Stomach (tissue), 9 donors: ENCODE data around the gene IGSF11. TPM values are rescaled to one million over a fixed set of nuclear protein-coding genes. Genes with fewer than 3 reads are reported as not detected.
"Not testable (repeated sequence)": the region's sequence is repeated elsewhere in the genome, so short reads cannot be mapped to it uniquely, and the experiment has no call there.

Source experiments
- DNase-seq, 2 donors: peaks; one replicate each; pipeline versions ENCODE4 v3.0.0 to v3.0.0-alpha.2; 2013 to 2019
- H3K27ac ChIP-seq, 5 donors: fragments of 200-600 bp in 4 of 5; sonication (generic) in 4 of 5; one replicate each; pipeline ENCODE4 v1.5.1; 2013 to 2019; ENCODE audit warnings: mild to moderate bottlenecking in 1 of 5, moderate library complexity in 1 of 5
- H3K27me3 ChIP-seq, 3 donors: fragments of 200-600 bp; sonication (generic); one replicate each; pipeline ENCODE4 v1.5.1; 2017 to 2019; ENCODE audit warnings: mixed run types in 1 of 3
- H3K36me3 ChIP-seq, 4 donors: fragments of 200-600 bp; sonication (generic); 1 replicate in 3 of 4; 2 replicates in 1 of 4; pipeline ENCODE4 v1.5.1; 2016 to 2019
- H3K4me1 ChIP-seq, 4 donors: fragments of 200-600 bp; sonication (generic); one replicate each; pipeline ENCODE4 v1.5.1; 2016 to 2019
- H3K4me3 ChIP-seq, 4 donors: fragments of 200-600 bp; sonication (generic) in 3 of 4; one replicate each; pipeline ENCODE4 v1.5.1; 2016 to 2019; ENCODE audit warnings: mild to moderate bottlenecking in 1 of 4
- H3K9me3 ChIP-seq, 4 donors: fragments of 200-600 bp; sonication (generic); one replicate each; pipeline ENCODE4 v1.5.1; 2016 to 2019
- EP300 ChIP-seq: sonication (generic); formaldehyde crosslinking; IDR thresholded peaks from one replicate; pipeline ENCODE4 v1.6.1; 2017; ENCODE audit warnings: antibody characterized with exemption
- POLR2A ChIP-seq, 4 donors: fragments of 450-650 bp; IDR thresholded peaks; one replicate each; pipeline ENCODE4 v1.6.1; 2016; ENCODE audit warnings: antibody characterized with exemption in 4 of 4, control low read depth in 2 of 4, mild to moderate bottlenecking in 1 of 4, moderate library complexity in 1 of 4
- POLR2AphosphoS5 ChIP-seq, 3 donors: sonication (generic); formaldehyde crosslinking; IDR thresholded peaks; one replicate each; pipeline ENCODE4 v1.6.1; 2016; ENCODE audit warnings: antibody characterized with exemption in 3 of 3
- WGBS, 5 donors: extraction: QIAGEN DNeasy Blood & Tissue Kit in 3 of 5; methylation state at CpG; one replicate each; pipeline versions ENCODE4 v1.1.5 to v1.1.7; 2013 to 2018; 5-methylcytosine and 5-hydroxymethylcytosine counted together
- intact Hi-C: fragments of 100-400 bp; cut with DNase I; formaldehyde crosslinking; loops from one replicate; pipeline ENCODE4 v1.15.1; 2023; ENCODE audit warnings: low total_unique reads
- polyA plus RNA-seq, 3 donors: library from polyadenylated mRNA; stranded (reverse); fragments of 200-250 nt; gene quantifications; one replicate each; pipeline ENCODE4 v1.2.3, GENCODE V29; 2013
- total RNA-seq, 5 donors: library from RNA; depleted of rRNA; stranded (reverse); fragments of >200 nt; gene quantifications; one replicate each; pipeline versions ENCODE4 v1.1.0 to v1.2.3, GENCODE V29; 2014 to 2016
- TF ChIP-seq, protein P1 (sequence below), 7 experiments: fragments of 450-650 bp in 4 of 7; fragments of 200-600 bp in 3 of 7; sonication (generic) in 3 of 7; IDR thresholded peaks; one replicate each; pipeline ENCODE4 v1.5.1; 2016 to 2019; ENCODE audit warnings: antibody characterized with exemption in 7 of 7, control low read depth in 2 of 7, mild to moderate bottlenecking in 1 of 7
- donor health status: healthy with polysubstance abuse.
- donor health status: Bipolar disorder and iron deficiency.
- donor health status: healthy.

Gene IGSF11
- total and polyA plus RNA-seq, 8 donors: 0.55 to 77.7 (median 5.1) TPM; not detected in 4

DNA sequence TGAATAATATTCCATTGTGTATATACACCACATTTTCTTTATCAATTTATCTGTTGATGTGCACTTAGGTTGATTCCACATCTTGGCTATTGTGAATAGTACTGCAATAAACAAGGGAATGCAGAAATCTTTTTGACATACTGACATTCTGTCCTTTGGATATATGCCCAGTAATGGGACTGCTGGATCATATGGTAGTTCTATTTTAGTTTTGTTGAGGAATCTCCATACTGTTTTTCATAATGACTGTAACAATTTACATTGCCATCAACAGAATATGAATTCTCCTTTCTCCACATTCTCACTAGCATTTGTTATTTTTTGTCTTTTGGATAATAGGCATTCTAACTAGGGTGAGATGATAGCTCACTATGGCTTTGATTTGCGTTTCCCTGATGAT lies 174.7 kb downstream of the IGSF11 start:
- no peak for DNase-seq
- Histone ChIP-seq H3K4me1 (no peaks in the 10 kb centered on the region), H3K27ac (no peak overlapping the region), H3K27me3 (no peaks in the 10 kb centered on the region), H3K9me3 (peaks cover 0 to 18% (median 12%) of the 10 kb centered on the region in 4 donors), H3K36me3 (no peaks in the 10 kb centered on the region), H3K4me3 (no peak overlapping the region)
- TF ChIP-seq EP300 (no peak), POLR2A (IDR thresholded peaks at IDR 0.05) (no peak), POLR2AphosphoS5 (IDR thresholded peaks at IDR 0.05) (no peak)
- TF ChIP-seq, protein P1, sequence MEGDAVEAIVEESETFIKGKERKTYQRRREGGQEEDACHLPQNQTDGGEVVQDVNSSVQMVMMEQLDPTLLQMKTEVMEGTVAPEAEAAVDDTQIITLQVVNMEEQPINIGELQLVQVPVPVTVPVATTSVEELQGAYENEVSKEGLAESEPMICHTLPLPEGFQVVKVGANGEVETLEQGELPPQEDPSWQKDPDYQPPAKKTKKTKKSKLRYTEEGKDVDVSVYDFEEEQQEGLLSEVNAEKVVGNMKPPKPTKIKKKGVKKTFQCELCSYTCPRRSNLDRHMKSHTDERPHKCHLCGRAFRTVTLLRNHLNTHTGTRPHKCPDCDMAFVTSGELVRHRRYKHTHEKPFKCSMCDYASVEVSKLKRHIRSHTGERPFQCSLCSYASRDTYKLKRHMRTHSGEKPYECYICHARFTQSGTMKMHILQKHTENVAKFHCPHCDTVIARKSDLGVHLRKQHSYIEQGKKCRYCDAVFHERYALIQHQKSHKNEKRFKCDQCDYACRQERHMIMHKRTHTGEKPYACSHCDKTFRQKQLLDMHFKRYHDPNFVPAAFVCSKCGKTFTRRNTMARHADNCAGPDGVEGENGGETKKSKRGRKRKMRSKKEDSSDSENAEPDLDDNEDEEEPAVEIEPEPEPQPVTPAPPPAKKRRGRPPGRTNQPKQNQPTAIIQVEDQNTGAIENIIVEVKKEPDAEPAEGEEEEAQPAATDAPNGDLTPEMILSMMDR (IDR thresholded peaks at IDR 0.05): no peak
- WGBS, 5 donors: 73 to 88% (median 83%) methylated on average over 1 of the region's 1 CpG
- intact Hi-C loops: no loop called here

DNA sequence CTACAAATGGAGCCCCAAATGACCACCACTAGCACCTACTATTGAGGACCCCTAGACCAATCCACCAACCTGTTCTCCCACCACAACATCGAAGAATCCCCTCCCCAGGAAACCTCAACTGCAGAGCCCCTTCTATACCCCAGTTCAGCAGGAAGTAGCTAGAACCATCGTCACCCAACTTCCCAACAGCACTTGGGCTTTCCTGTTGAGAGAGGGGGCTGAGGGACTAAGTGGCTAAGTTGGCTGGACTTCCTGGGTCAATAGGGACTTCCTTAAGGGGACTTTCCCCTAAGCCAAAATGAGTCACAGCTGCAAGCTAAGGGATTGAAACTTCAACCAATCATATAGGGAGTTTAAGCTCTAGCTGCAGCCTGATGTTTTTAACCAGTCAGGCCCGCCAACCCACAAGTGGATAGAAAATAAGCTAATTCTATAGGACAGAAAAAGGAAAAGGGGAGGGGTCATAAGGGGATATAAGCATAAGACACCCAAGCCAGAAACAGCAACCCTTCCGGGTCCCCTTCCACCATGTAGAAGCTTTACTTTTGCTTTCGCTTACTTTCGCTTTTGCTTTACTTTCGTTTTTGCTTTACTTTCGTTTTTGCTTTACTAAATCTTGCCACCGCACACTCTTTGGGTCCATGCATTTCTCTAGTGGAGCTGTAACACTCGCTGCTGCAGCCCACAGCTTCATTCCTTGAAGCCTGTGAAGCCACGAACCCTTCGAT lies 183.0 kb downstream of the IGSF11 start:
- DNase-seq, H3K4me1 ChIP-seq, H3K27me3 ChIP-seq, H3K4me3 ChIP-seq, H3K9me3 ChIP-seq, H3K36me3 ChIP-seq, H3K27ac ChIP-seq, intact Hi-C loops: not testable (repeated sequence)
- WGBS, 5 donors: 84 to 89% (median 87%) methylated on average over 12 of the region's 12 CpGs

DNA sequence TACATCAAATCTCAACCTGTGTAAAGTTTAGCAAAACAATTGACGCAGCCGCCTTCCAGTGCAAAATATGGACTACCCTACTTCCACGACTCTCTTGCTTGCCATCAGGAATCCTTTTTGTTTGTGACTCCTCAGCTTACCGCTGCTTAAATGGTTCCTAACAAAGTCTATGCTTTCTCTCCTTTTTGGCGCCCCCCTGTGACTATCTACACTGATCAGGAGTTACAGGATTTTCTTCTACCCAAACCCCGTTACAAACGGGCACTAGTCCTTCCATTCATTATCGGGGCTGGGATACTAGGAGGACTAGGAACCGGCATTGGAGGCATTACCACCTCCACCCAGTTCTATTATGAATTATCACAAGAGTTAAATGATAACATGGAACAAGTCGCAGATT lies 184.0 kb downstream of the IGSF11 start:
- 79 to 84% (median 81%) methylated on average over 10 of the region's 10 CpGs for WGBS, 5 donors
- TF ChIP-seq EP300: no peak
- TF ChIP-seq POLR2AphosphoS5 (IDR thresholded peaks at IDR 0.05): no peak
- TF ChIP-seq POLR2A (IDR thresholded peaks at IDR 0.05): no peak
- TF ChIP-seq, protein P1 (IDR thresholded peaks at IDR 0.05): no peak
- H3K4me1 ChIP-seq: no peaks in the 10 kb centered on the region

More for the DNA sequence above, 184.0 kb downstream of the IGSF11 start:
- Histone ChIP-seq H3K27me3 (no peaks in the 10 kb centered on the region), H3K36me3 (no peaks in the 10 kb centered on the region), H3K4me3 (no peak overlapping the region), H3K27ac (no peak overlapping the region), H3K9me3 (peaks cover 0 to 5% (median 0%) of the 10 kb centered on the region in 4 donors)
- no peak for DNase-seq
- intact Hi-C loops: no loop called here

Other genes with a start within 250 kb of the IGSF11 start
- not detected for gene TEX55, start 111.3 kb upstream of the IGSF11 start, total RNA-seq
- gene TEX55, start 111.3 kb upstream of the IGSF11 start, polyA plus RNA-seq: not detected
- gene UPK1B, start 138.8 kb upstream of the IGSF11 start, total RNA-seq: 10 to 100 TPM in 1 of 5 donors, not detected in 4; 61.1 TPM
- 1 to 10 TPM in 2 of 3 donors, under 1 TPM in 1; 0.46 to 3.2 (median 1.4) TPM for gene UPK1B, start 138.8 kb upstream of the IGSF11 start, polyA plus RNA-seq
- gene B4GALT4, start 206.0 kb upstream of the IGSF11 start, total RNA-seq: 10 to 100 TPM in 3 of 5 donors, 1 to 10 TPM in 2; 5.5 to 39.7 (median 16.1) TPM
- gene B4GALT4, start 206.0 kb upstream of the IGSF11 start, polyA plus RNA-seq: 10 to 100 TPM; 12.0 to 14.6 (median 13.3) TPM